HG03064 (cell line): ENCODE results near the gene DEFB131A.
"Not testable (repeated sequence)": the region's sequence is repeated elsewhere in the genome, so short reads cannot be mapped to it uniquely, and the experiment has no call there.

Experiments used
- ATAC-seq: cut with Tn5 transposase; IDR thresholded peaks from one replicate; pipeline ENCODE4 v1.9.1; 2021; ENCODE audit warnings: low read depth; ENCODE audit not compliant: unreplicated experiment

DEFB131A gene

GRCh38 chr4:9444114-9444513 lies at the start of gene DEFB131A:
TSS of gene DEFB131A (plus strand) at chr4:9444414. CDS start at chr4:9444534, 120 bp downstream.
- not testable (repeated sequence) for ATAC-seq

- not testable (repeated sequence) for ATAC-seq
These were observed 38.4 kb upstream of the DEFB131A start for GRCh38 chr4:9405774-9406173.

- not testable (repeated sequence) for ATAC-seq
These were observed 37.7 kb upstream of the DEFB131A start for GRCh38 chr4:9406491-9406890.

- ATAC-seq, result no peak
These were observed 34.4 kb upstream of the DEFB131A start for GRCh38 chr4:9409793-9410192.

GRCh38 chr4:9421884-9422455 lies 22.2 kb upstream of the DEFB131A start:
- not testable (repeated sequence) for ATAC-seq

- not testable (repeated sequence) for ATAC-seq
These were observed 18.3 kb upstream of the DEFB131A start for GRCh38 chr4:9425916-9426315.

GRCh38 chr4:9430061-9430460 lies 14.2 kb upstream of the DEFB131A start:
- not testable (repeated sequence) for ATAC-seq

- not testable (repeated sequence) for ATAC-seq
These were observed 10.9 kb upstream of the DEFB131A start for GRCh38 chr4:9433320-9433719.

GRCh38 chr4:9436728-9437127 lies 7.5 kb upstream of the DEFB131A start:
- not testable (repeated sequence) for ATAC-seq

GRCh38 chr4:9442355-9442754 lies 1.9 kb upstream of the DEFB131A start:
- not testable (repeated sequence) for ATAC-seq

GRCh38 chr4:9444681-9445080 lies 467 bp downstream of the DEFB131A start:
- ATAC-seq, result not testable (repeated sequence)

- ATAC-seq, result not testable (repeated sequence)
These were observed 8.0 kb downstream of the DEFB131A start for GRCh38 chr4:9452251-9452650.

GRCh38 chr4:9454284-9454683 lies 10.1 kb downstream of the DEFB131A start:
- not testable (repeated sequence) for ATAC-seq

- ATAC-seq, result not testable (repeated sequence)
These were observed 10.8 kb downstream of the DEFB131A start for GRCh38 chr4:9455046-9455445.

GRCh38 chr4:9479466-9479865 lies 35.3 kb downstream of the DEFB131A start:
- not testable (repeated sequence) for ATAC-seq

GRCh38 chr4:9480066-9480465 lies 35.9 kb downstream of the DEFB131A start:
- not testable (repeated sequence) for ATAC-seq

- not testable (repeated sequence) for ATAC-seq
These were observed 38.7 kb downstream of the DEFB131A start for GRCh38 chr4:9482871-9483270.

GRCh38 chr4:9483682-9484081 lies 39.5 kb downstream of the DEFB131A start:
- not testable (repeated sequence) for ATAC-seq

GRCh38 chr4:9486880-9487279 lies 42.7 kb downstream of the DEFB131A start:
- not testable (repeated sequence) for ATAC-seq

- not testable (repeated sequence) for ATAC-seq
These were observed 44.6 kb downstream of the DEFB131A start for GRCh38 chr4:9488796-9489195.

GRCh38 chr4:9490496-9490895 lies 46.3 kb downstream of the DEFB131A start:
- not testable (repeated sequence) for ATAC-seq

- not testable (repeated sequence) for ATAC-seq
These were observed 46.8 kb downstream of the DEFB131A start for GRCh38 chr4:9490986-9491385.
